GM12878 (cell line): ENCODE data around the gene SRSF5. TPM values are rescaled to one million over a fixed set of nuclear protein-coding genes. Genes with fewer than 3 reads are reported as not detected.

Experiments
- BCLAF1 ChIP-seq: fragments of 450-650 bp; IDR thresholded peaks from 2 replicates; pipeline ENCODE4 v1.6.1; 2017; ENCODE audit warnings: antibody characterized with exemption, mild to moderate bottlenecking, moderate library complexity
- EP300 ChIP-seq, 2 experiments: fragments of 150-350 bp in 1 of 2; IDR thresholded peaks; 2 replicates each; pipeline ENCODE4 v1.6.1; 2011 to 2012; ENCODE audit warnings: low read depth in 2 of 2, low read length in 2 of 2, borderline replicate concordance in 1 of 2, improper control_type of control experiment in 1 of 2, inconsistent platforms in 1 of 2; ENCODE audit not compliant: control insufficient read depth in 1 of 2
- ETV6 ChIP-seq, 2 experiments: fragments of 450-650 bp in 1 of 2; IDR thresholded peaks in 1 of 2; conservative IDR thresholded peaks in 1 of 2; 2 replicates each; pipeline ENCODE4 v1.6.1; 2014; ENCODE audit warnings: antibody characterized with exemption in 1 of 2, borderline replicate concordance in 1 of 2, low read depth in 1 of 2, mild to moderate bottlenecking in 1 of 2, moderate library complexity in 1 of 2
- KAT2A ChIP-seq: conservative IDR thresholded peaks from 2 replicates; pipeline ENCODE4 v1.6.1; 2011; ENCODE audit warnings: low read depth, low read length; ENCODE audit not compliant: control insufficient read depth
- LARP7 ChIP-seq: fragments of 450-650 bp; IDR thresholded peaks from 2 replicates; pipeline ENCODE4 v1.6.1; 2017; ENCODE audit warnings: mild to moderate bottlenecking
- MLLT1 ChIP-seq: fragments of 450-650 bp; IDR thresholded peaks from 2 replicates; pipeline ENCODE4 v1.6.1; 2016; ENCODE audit warnings: mild to moderate bottlenecking
- MYC ChIP-seq: IDR thresholded peaks from 2 replicates; pipeline ENCODE4 v1.6.1; 2011; ENCODE audit warnings: mild to moderate bottlenecking, low read length, moderate library complexity, inconsistent platforms; ENCODE audit not compliant: insufficient read depth, insufficient replicate concordance, insufficient read length, severe bottlenecking
- PML ChIP-seq: IDR thresholded peaks from 2 replicates; pipeline ENCODE4 v1.6.1; 2012; ENCODE audit warnings: low read length, inconsistent platforms
- POLR2AphosphoS5 ChIP-seq: IDR thresholded peaks from 2 replicates; pipeline ENCODE4 v1.6.1; 2011; ENCODE audit warnings: mild to moderate bottlenecking, low read length, inconsistent platforms
- SP1 ChIP-seq: IDR thresholded peaks from one replicate; pipeline ENCODE4 v1.6.1; 2011; ENCODE audit warnings: low read depth, low read length
- ZBTB33 ChIP-seq: fragments of 450-650 bp; IDR thresholded peaks from 2 replicates; pipeline ENCODE4 v1.6.1; 2017; ENCODE audit warnings: mild to moderate bottlenecking
- ZBTB4 ChIP-seq: fragments of 450-650 bp; formaldehyde crosslinking; IDR thresholded peaks from 2 replicates; pipeline ENCODE4 v1.4.0; 2022; ENCODE audit warnings: mild to moderate bottlenecking, moderate library complexity
- polyA plus RNA-seq, 11 experiments: library from polyadenylated mRNA; depleted of rRNA in 4 of 11; unstranded in 6 of 11; stranded (reverse) in 5 of 11; fragments of >200 nt; fragmentation: Nextera tagmentation in 4 of 11; fragmentation: Illumina TruSeq in 1 of 11; extraction: Ambion mirVana in 4 of 11; extraction: Trizol in 1 of 11; gene quantifications; 1 replicate in 1 of 11; 2 replicates in 10 of 11; pipeline versions ENCODE4 v1.2.1 to v1.2.3, GENCODE V29; 2011 to 2016; ENCODE audit warnings: inconsistent platforms in 2 of 11, missing spikeins in 2 of 11, low read depth in 1 of 11
- total RNA-seq, 4 experiments: library from RNA; depleted of rRNA in 3 of 4; stranded (reverse); fragments of >200 nt in 3 of 4; fragmentation: Illumina TruSeq in 1 of 4; extraction: Trizol in 1 of 4; gene quantifications; 2 replicates each; pipeline versions ENCODE4 v1.2.1 to v1.2.3, GENCODE V29; 2013 to 2021

The SRSF5 gene
- total and polyA plus RNA-seq, 10 of the 15 experiments (the other 5 are each of a cell fraction or from before 2014, with no cell fraction given), result 136 to 453 (median 275) TPM

GRCh38 chr14:69769623-69770022, 2.7 kb downstream of the SRSF5 start (continued):
- TF ChIP-seq ZBTB4 (CRISPR knock-in tag) (no peak), SP1 (no peak), PML (no peak), LARP7 (no peak), KAT2A (no peak), MYC (no peak), POLR2AphosphoS5 (peak; percentile 56), ZBTB33 (peak; percentile 60; the same call in 1 of the 2 replicates), MLLT1 (peak; percentile 92), BCLAF1 (no peak), EP300 (IDR thresholded peaks at IDR 0.05; ENCODE audit: borderline replicate concordance in 1 of 2, control insufficient read depth in 1 of 2, low read depth in 2 of 2, low read length in 2 of 2) (no peak), ETV6 (conservative IDR thresholded peaks at IDR 0.05 in 1 of 2, IDR thresholded peaks at IDR 0.05 in 1 of 2; ENCODE audit: borderline replicate concordance in 1 of 2, low read depth in 1 of 2) (no peak)
